GM21619 (cell line): ENCODE results near the gene NPC1L1.
"Not testable (repeated sequence)": the region's sequence is repeated elsewhere in the genome, so short reads cannot be mapped to it uniquely, and the experiment has no call there.

Experiments used
- ATAC-seq: cut with Tn5 transposase; IDR thresholded peaks from one replicate; pipeline ENCODE4 v1.9.1; 2021; ENCODE audit not compliant: unreplicated experiment

NPC1L1 gene

GRCh38 chr7:44565795-44566559 lies 24.8 kb upstream of the NPC1L1 start:
- peak; percentile 22 for ATAC-seq

DNA sequence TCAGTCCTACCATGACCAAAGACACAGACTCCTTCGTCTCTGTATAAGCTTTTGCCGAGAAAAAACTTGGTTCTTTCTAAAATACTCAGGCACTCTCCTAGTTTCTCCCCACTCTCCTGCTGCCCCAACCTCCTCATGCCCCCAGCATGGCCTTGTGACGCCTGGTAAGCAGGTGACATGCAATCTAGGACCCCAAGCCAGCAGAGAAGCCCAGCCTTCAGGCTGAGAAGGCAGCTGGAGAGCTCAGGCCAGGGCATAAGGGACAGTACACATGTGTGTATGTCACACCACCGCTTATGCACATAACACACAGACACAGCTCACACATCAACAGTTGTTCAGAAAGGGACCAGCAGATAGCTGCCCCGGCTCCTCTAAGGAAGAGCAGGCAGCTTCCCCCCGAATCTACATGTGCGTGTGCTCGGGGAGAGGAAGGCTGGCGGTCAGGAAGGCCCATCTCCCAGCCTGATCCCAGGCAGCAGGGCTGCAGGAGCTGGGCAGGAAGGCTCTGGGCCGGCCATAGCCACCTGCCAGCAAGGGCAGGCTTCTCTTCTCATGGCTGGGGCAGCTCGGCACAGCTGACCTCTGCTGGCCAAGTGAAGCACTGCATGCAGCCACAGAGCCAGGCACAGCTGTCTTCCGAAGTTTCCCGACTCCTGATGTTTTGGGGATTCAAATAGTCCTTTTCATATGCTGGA lies 24.1 kb upstream of the NPC1L1 start:
- peak; percentile 76 for ATAC-seq

DNA sequence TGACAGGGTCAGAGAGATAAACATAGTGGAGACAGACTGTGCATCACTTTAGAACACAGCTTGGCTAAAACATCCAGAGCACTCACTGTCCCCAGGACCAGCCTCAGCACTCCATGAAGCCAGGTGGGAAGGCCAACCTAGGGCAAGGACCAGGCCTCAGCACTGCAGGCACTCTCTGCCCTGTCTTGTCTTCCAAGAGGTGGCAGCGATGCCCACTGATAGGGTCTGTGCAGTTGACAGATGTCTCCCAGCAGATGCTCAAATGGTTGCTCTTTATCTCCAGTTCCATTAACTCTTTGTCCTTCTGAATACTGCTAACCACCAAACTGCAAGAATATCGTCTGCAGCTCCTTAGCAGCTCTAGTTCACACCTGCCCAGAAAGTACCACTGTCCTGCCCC lies 23.5 kb upstream of the NPC1L1 start:
- no peak for ATAC-seq

DNA sequence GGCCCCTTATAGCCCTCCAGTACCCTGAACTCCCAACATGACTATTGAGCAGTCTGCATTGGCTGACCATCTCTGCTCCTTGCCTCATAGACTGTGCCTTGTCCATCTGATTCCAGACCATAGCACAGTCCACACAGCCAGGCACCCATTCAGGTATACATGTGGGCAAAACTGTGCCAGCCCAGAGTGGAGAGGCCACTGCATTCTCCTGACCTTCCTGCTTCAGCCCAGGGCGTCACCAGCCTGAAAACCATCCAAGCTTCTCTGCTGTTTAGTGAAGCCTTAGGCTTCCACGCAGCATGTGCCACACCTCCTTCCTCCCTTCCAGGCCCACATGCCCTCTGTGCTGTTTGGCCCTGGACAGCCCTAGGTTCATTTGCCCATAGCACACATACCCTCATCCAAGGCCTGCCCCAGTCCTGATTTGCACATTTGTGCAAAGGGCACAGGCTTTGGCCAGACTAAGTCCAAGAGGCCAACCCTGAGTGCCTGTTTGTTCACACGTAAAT lies 22.1 kb upstream of the NPC1L1 start:
- ATAC-seq, result no peak

DNA sequence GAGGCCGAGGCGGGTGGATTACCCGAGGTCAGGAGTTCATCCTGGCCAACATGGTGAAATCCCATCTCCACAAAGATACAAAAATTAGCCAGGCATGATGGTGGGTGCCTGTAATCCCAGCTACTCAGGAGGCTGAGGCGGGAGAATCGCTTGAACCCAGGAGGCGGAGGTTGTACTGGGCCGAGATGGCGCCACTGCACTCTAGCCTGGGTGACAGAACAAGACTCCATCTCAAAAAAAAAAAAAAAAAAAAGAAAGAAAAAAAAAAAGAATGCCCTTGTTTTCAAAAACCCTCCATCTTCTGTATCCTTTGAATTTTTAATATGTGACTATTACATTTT lies 21.5 kb upstream of the NPC1L1 start:
- not testable (repeated sequence) for ATAC-seq

GRCh38 chr7:44561962-44562621 lies 21.0 kb upstream of the NPC1L1 start:
- no peak for ATAC-seq

DNA sequence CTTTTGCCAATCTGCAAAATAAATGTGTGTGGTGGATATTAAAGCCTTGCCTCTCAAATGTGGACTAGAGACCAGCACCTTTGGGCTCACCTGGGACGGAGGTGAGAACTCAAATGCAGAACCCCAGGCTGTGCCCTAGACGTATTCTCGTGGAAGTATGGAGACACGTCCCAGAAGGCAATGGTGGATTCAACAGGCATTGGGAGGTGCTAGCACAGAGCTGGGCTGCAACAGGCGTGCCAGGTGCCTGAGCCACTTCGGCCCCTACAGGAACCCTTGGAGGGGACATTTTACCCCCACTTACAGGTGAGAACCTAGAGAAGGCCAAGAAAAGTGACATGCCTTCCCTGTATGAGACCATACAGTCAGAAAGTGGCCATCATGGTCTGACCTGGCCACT lies 20.4 kb upstream of the NPC1L1 start:
- ATAC-seq, result no peak

GRCh38 chr7:44559485-44559884 lies 18.4 kb upstream of the NPC1L1 start:
- no peak for ATAC-seq

DNA sequence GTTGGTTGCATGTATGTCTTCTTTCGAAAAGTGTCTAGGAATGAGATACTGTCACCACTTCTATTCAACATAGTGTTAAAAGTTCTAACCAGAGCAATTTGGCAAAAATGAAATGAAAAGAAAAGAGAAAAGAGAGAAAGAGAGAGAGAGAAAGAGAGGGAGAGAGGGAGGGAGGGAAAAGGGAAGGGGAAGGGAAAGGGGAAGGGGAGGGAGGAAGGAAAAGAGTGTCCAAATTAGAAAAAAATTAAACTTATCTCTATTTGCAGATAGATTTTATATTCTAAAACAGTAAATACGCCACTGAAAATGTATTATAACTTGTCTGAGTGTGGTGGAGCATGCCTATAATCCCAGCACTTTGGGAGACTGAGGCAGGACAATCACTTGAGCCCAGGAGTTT lies 16.4 kb upstream of the NPC1L1 start:
- no peak for ATAC-seq

GRCh38 chr7:44555350-44555749 lies 14.2 kb upstream of the NPC1L1 start:
- ATAC-seq, result no peak

- ATAC-seq, result not testable (repeated sequence)
Measured at GRCh38 chr7:44552473-44553005, 11.4 kb upstream of the NPC1L1 start.

DNA sequence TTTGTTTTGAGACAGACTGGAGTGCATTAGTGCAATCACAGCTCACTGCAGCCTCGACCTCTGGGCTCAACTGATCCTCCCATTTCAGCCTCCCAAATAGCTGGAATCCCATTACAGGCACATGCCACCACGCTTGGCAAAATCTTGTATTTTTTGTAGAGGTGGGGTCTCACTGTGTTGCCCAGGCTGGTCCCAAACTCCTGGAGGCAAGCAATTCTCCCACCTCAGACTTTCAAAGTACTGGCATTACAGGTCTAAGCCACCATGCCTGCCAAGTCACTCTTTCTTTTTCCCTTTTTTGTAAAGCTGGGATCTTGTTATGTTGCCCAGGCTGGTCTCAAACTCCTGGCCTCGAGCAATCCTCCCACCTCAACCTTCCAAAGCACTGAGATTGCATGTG lies 8.3 kb upstream of the NPC1L1 start:
- no peak for ATAC-seq

DNA sequence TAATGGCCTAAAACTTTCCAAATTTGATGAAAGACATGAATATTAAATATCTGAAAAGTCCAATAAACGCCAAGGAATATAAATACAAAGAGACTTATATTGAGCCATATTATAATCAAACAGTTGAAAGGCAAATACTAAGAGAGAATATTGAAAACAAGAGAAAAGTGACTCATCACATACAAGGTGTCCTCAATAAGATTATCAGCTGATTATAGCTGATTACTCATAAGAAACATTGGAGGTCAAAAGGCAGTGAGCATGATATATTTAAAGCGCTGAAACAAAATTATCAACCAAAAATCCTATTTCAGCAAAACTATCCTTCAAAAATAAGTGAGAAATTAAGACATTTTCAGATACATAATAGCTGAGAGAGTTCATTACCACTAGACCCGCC lies 7.8 kb upstream of the NPC1L1 start:
- no peak for ATAC-seq

DNA sequence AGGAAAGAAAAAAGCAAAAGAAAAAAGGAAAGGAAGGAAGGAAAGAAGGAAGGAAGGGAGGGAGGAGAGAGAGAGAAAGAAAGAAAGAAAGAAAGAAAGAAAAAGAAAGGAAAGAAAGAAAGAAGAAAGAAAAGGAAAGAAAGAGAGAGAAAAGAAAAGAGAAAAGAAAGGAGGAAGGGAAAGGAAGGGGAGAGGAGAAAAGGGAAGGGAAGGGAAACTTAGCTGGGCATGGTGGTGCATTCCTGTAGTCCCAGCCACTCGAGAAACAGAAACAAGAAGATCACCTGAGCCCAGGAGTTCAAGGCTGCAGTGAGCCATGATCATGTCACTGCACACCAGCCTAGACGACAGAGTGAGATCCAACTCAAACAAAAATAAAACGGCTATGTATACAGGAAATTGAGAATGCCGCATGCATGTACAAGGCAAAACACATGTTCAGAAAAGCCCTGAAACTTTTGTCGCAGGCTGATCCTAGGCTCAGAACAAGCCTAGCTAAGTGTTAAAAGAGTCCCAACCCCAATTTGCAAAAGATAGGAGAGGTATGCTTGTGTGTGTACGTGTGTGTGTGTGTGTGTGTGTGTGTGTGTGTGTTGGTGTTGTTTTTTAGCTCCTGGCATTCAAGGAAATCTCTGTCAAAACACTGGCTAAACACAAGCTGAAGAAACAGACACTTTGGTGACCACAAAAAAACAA lies 6.6 kb upstream of the NPC1L1 start:
- no peak for ATAC-seq

- ATAC-seq, result no peak
Measured at GRCh38 chr7:44541876-44542610, 913 bp upstream of the NPC1L1 start.

DNA sequence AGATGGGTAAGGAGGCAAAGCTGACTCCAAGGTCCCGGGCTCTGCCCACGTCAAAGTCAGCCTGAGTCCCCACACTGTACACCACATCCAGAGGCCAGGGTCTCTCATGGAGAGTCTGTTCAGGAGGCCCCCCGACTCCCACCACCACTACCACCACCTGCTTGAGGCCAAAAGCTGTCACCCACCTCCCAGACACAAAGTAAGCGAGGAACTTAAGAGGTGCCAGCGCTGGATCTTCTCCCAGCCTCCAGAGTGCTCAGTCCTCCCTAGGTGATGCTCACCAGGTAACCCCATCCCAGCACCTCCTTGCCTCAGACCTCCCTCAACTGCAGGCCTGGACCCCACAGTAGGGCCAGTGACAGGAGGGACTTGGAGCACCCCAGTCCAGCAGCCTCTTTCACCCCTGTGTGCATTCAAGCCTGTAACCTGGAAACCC lies 520 bp downstream of the NPC1L1 start:
- ATAC-seq, result no peak

- ATAC-seq, result no peak
Measured at GRCh38 chr7:44539669-44540506, 1.2 kb downstream of the NPC1L1 start.

DNA sequence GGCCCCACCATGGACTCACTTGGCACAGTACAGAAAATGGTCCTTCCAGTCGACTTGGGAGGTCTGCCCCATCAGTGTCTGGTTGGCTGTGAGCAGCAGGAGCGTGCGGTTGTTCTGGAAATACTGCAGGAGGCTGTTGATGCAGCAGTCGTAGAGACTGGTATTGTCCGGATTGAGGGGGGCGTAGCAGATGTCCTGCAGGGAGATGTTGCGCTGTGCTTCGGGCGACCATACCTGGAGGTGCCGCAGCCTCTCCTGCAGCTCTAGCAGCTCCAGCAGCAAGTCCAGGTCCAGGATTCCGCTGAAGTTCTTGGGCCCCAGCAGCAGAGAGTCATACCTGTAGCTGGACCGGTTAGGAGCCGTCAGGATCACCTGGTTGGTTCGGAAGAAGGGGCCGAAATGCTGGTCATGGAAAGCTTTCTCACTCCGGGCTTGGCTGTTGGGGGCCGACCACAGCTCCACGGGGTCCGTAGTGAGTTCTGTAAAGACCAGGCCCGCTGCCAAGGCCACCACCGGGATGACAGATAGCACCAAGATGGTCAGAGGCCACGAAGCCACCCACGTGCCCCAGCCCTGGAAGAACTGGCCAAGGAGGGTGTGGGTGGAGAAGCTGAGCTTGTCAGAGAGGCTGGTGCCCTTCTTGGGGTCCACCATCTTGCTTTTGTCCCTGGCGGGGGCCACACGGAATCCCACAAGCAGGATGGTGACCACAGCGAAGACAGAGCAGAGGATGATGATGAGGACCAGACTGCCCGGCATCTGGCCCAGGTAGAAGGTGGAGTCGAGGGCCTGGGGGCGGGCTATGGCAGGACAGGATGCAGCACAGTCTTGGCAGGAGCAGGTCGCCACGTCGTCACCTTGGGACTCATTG lies 2.1 kb downstream of the NPC1L1 start:
- no peak for ATAC-seq
